ENCODE results near the gene GPR15. TPM values are rescaled to one million over a fixed set of nuclear protein-coding genes. Genes with fewer than 3 reads are reported as not detected.

Gene GPR15
- total and polyA plus RNA-seq, 10 of the 15 experiments (the other 5 are each of a cell fraction or from before 2014, with no cell fraction given) = 70.7 to 150 (median 115) TPM

GRCh38 chr3:98564282-98565005 is 32.7 kb downstream of the GPR15 start (continued):
- peak; percentile 74 for TF ChIP-seq MEF2B (IDR thresholded peaks at IDR 0.05; ENCODE audit: partially characterized antibody, poor library complexity, severe bottlenecking)
- 0 out of 2 replicates have a peak, but pooled peaks have one; percentile 28 for TF ChIP-seq TAF1 (IDR thresholded peaks at IDR 0.05; ENCODE audit: borderline replicate concordance, low read depth, low read length)
- no peak for TF ChIP-seq IRF4 (IDR thresholded peaks at IDR 0.05; ENCODE audit: low read depth, low read length)
- TF ChIP-seq NRF1 (conservative IDR thresholded peaks at IDR 0.05; ENCODE audit: low read depth, low read length) = no peak
- no peak for TF ChIP-seq MYB (IDR thresholded peaks at IDR 0.05; ENCODE audit: borderline replicate concordance, low read depth, low read length)
- no peak for TF ChIP-seq CBFB (IDR thresholded peaks at IDR 0.05; ENCODE audit: low read depth)
- TF ChIP-seq, protein P1, sequence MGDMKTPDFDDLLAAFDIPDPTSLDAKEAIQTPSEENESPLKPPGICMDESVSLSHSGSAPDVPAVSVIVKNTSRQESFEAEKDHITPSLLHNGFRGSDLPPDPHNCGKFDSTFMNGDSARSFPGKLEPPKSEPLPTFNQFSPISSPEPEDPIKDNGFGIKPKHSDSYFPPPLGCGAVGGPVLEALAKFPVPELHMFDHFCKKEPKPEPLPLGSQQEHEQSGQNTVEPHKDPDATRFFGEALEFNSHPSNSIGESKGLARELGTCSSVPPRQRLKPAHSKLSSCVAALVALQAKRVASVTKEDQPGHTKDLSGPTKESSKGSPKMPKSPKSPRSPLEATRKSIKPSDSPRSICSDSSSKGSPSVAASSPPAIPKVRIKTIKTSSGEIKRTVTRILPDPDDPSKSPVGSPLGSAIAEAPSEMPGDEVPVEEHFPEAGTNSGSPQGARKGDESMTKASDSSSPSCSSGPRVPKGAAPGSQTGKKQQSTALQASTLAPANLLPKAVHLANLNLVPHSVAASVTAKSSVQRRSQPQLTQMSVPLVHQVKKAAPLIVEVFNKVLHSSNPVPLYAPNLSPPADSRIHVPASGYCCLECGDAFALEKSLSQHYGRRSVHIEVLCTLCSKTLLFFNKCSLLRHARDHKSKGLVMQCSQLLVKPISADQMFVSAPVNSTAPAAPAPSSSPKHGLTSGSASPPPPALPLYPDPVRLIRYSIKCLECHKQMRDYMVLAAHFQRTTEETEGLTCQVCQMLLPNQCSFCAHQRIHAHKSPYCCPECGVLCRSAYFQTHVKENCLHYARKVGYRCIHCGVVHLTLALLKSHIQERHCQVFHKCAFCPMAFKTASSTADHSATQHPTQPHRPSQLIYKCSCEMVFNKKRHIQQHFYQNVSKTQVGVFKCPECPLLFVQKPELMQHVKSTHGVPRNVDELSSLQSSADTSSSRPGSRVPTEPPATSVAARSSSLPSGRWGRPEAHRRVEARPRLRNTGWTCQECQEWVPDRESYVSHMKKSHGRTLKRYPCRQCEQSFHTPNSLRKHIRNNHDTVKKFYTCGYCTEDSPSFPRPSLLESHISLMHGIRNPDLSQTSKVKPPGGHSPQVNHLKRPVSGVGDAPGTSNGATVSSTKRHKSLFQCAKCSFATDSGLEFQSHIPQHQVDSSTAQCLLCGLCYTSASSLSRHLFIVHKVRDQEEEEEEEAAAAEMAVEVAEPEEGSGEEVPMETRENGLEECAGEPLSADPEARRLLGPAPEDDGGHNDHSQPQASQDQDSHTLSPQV (IDR thresholded peaks at IDR 0.05) = no peak
- no peak for TF ChIP-seq WRNIP1 (IDR thresholded peaks at IDR 0.05; ENCODE audit: borderline replicate concordance, low read depth, low read length)
- TF ChIP-seq, protein P2, sequence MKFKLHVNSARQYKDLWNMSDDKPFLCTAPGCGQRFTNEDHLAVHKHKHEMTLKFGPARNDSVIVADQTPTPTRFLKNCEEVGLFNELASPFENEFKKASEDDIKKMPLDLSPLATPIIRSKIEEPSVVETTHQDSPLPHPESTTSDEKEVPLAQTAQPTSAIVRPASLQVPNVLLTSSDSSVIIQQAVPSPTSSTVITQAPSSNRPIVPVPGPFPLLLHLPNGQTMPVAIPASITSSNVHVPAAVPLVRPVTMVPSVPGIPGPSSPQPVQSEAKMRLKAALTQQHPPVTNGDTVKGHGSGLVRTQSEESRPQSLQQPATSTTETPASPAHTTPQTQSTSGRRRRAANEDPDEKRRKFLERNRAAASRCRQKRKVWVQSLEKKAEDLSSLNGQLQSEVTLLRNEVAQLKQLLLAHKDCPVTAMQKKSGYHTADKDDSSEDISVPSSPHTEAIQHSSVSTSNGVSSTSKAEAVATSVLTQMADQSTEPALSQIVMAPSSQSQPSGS (IDR thresholded peaks at IDR 0.05; ENCODE audit: low read length) = peak; percentile 70
- no peak for TF ChIP-seq ATF7 (IDR thresholded peaks at IDR 0.05; ENCODE audit: low read depth)
- TF ChIP-seq NFXL1 (IDR thresholded peaks at IDR 0.05; ENCODE audit: borderline replicate concordance) = no peak
- no peak for TF ChIP-seq ZNF622 (IDR thresholded peaks at IDR 0.05)
- TF ChIP-seq CREM (IDR thresholded peaks at IDR 0.05; ENCODE audit: low read depth) = peak; percentile 41; the same call in 1 of the 2 replicates
- TF ChIP-seq BMI1 (IDR thresholded peaks at IDR 0.05; ENCODE audit: borderline replicate concordance) = no peak; the same call in 1 of the 2 replicates
- peak; percentile 13 for TF ChIP-seq SKIL (IDR thresholded peaks at IDR 0.05; ENCODE audit: low read depth, poor library complexity, severe bottlenecking)
- 0 out of 2 replicates have a peak, but pooled peaks have one; percentile 18 for TF ChIP-seq BACH1 (IDR thresholded peaks at IDR 0.05; ENCODE audit: borderline replicate concordance)
- TF ChIP-seq, protein P3, sequence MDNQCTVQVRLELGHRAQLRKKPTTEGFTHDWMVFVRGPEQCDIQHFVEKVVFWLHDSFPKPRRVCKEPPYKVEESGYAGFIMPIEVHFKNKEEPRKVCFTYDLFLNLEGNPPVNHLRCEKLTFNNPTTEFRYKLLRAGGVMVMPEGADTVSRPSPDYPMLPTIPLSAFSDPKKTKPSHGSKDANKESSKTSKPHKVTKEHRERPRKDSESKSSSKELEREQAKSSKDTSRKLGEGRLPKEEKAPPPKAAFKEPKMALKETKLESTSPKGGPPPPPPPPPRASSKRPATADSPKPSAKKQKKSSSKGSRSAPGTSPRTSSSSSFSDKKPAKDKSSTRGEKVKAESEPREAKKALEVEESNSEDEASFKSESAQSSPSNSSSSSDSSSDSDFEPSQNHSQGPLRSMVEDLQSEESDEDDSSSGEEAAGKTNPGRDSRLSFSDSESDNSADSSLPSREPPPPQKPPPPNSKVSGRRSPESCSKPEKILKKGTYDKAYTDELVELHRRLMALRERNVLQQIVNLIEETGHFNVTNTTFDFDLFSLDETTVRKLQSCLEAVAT (IDR thresholded peaks at IDR 0.05) = peak; percentile 32
- no peak for TF ChIP-seq ZZZ3 (IDR thresholded peaks at IDR 0.05; ENCODE audit: control insufficient read depth, insufficient read length, low read depth)
- no peak for TF ChIP-seq USF2 (IDR thresholded peaks at IDR 0.05; ENCODE audit: borderline replicate concordance, low read depth, low read length)
- TF ChIP-seq NFIC (IDR thresholded peaks at IDR 0.05; ENCODE audit: low read depth, low read length) = no peak

All from GM12878 (cell line).